Esophagus squamous epithelium (tissue), 4 donors: ENCODE measurements around the gene BRDT.

ENCODE experiments used
- POLR2A ChIP-seq, 4 donors: fragments of 450-650 bp; IDR thresholded peaks; one replicate each; pipeline ENCODE4 v1.6.1; 2017; ENCODE audit warnings: antibody characterized with exemption in 4 of 4, mild to moderate bottlenecking in 4 of 4, moderate library complexity in 3 of 4
- TF ChIP-seq, protein P1 (sequence below), 6 experiments: fragments of 450-650 bp in 4 of 6; fragments of 200-600 bp in 2 of 6; sonication (generic) in 2 of 6; IDR thresholded peaks; one replicate each; pipeline ENCODE4 v1.5.1; 2016 to 2019; ENCODE audit warnings: antibody characterized with exemption in 6 of 6, mild to moderate bottlenecking in 4 of 6, moderate library complexity in 4 of 6

DNA sequence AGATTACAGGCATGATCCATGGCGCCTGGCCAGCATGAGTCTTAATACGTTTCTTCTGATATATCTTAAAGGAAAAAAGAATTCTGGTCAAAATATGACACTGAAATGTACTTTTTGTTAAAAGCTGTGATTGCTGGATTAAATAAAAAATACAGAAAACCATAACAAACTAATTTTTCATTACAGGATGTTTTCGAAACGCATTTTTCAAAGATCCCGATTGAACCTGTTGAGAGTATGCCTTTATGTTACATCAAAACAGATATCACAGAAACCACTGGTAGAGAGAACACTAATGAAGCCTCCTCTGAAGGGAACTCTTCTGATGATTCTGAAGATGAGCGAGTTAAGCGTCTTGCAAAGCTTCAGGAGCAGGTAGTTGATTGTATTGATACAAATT lies 30.2 kb downstream of the BRDT start:
- TF ChIP-seq, protein P1, sequence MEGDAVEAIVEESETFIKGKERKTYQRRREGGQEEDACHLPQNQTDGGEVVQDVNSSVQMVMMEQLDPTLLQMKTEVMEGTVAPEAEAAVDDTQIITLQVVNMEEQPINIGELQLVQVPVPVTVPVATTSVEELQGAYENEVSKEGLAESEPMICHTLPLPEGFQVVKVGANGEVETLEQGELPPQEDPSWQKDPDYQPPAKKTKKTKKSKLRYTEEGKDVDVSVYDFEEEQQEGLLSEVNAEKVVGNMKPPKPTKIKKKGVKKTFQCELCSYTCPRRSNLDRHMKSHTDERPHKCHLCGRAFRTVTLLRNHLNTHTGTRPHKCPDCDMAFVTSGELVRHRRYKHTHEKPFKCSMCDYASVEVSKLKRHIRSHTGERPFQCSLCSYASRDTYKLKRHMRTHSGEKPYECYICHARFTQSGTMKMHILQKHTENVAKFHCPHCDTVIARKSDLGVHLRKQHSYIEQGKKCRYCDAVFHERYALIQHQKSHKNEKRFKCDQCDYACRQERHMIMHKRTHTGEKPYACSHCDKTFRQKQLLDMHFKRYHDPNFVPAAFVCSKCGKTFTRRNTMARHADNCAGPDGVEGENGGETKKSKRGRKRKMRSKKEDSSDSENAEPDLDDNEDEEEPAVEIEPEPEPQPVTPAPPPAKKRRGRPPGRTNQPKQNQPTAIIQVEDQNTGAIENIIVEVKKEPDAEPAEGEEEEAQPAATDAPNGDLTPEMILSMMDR (IDR thresholded peaks at IDR 0.05): no peak
- TF ChIP-seq POLR2A (IDR thresholded peaks at IDR 0.05): no peak
